ENCODE measurements around the gene PRR36.

PRR36 gene

GRCh38 chr19:7832781-7833180 lies 41.4 kb downstream of the PRR36 start:
- Histone ChIP-seq H3K27ac (replicated peaks) (no peak overlapping the region), H3K27me3 (ENCODE audit: insufficient read depth, poor library complexity, severe bottlenecking) (no peaks in the 10 kb centered on the region), H3K4me3 (replicated peaks; ENCODE audit: insufficient read depth, low read length) (no peak overlapping the region)
- TF ChIP-seq POLR2AphosphoS5 (IDR thresholded peaks at IDR 0.05; ENCODE audit: low read depth), result no peak
- TF ChIP-seq GABPA (IDR thresholded peaks at IDR 0.05; ENCODE audit: low read depth), result no peak
- TF ChIP-seq REST (IDR thresholded peaks at IDR 0.05; ENCODE audit: insufficient replicate concordance, low read depth), result no peak
- TF ChIP-seq CTCF (IDR thresholded peaks at IDR 0.05; ENCODE audit: insufficient read depth, low read length), result no peak
- no peak for TF ChIP-seq SPI1 (IDR thresholded peaks at IDR 0.05; ENCODE audit: borderline replicate concordance, low read depth)
- DNase-seq (ENCODE audit: low read depth in 1 of 2, low spot score in 1 of 2), result no peak

GRCh38 chr19:7832009-7832408 lies 42.2 kb downstream of the PRR36 start:
- Histone ChIP-seq H3K27ac (replicated peaks) (no peak overlapping the region), H3K27me3 (ENCODE audit: insufficient read depth, poor library complexity, severe bottlenecking) (no peaks in the 10 kb centered on the region), H3K4me3 (replicated peaks; ENCODE audit: insufficient read depth, low read length) (no peak overlapping the region)
- no peak for DNase-seq (ENCODE audit: low read depth in 1 of 2, low spot score in 1 of 2)
- no peak for TF ChIP-seq GABPA (IDR thresholded peaks at IDR 0.05; ENCODE audit: low read depth)
- TF ChIP-seq REST (IDR thresholded peaks at IDR 0.05; ENCODE audit: insufficient replicate concordance, low read depth), result no peak
- TF ChIP-seq SPI1 (IDR thresholded peaks at IDR 0.05; ENCODE audit: borderline replicate concordance, low read depth), result no peak
- TF ChIP-seq CTCF (IDR thresholded peaks at IDR 0.05; ENCODE audit: insufficient read depth, low read length), result no peak
- TF ChIP-seq POLR2AphosphoS5 (IDR thresholded peaks at IDR 0.05; ENCODE audit: low read depth), result no peak

- TF ChIP-seq CTCF (IDR thresholded peaks at IDR 0.05; ENCODE audit: insufficient read depth, low read length) (no peak), SPI1 (IDR thresholded peaks at IDR 0.05; ENCODE audit: borderline replicate concordance, low read depth) (no peak), REST (IDR thresholded peaks at IDR 0.05; ENCODE audit: insufficient replicate concordance, low read depth) (no peak), GABPA (IDR thresholded peaks at IDR 0.05; ENCODE audit: low read depth) (no peak), POLR2AphosphoS5 (IDR thresholded peaks at IDR 0.05; ENCODE audit: low read depth) (no peak)
- Histone ChIP-seq H3K27me3 (ENCODE audit: insufficient read depth, poor library complexity, severe bottlenecking) (no peaks in the 10 kb centered on the region), H3K27ac (replicated peaks) (no peak overlapping the region), H3K4me3 (replicated peaks; ENCODE audit: insufficient read depth, low read length) (no peak overlapping the region)
- DNase-seq (ENCODE audit: low read depth in 1 of 2, low spot score in 1 of 2), result no peak
Observed at GRCh38 chr19:7831452-7831851, 42.7 kb downstream of the PRR36 start.
